Measurements from ENCODE around the gene EHBP1.

The EHBP1 gene

DNA sequence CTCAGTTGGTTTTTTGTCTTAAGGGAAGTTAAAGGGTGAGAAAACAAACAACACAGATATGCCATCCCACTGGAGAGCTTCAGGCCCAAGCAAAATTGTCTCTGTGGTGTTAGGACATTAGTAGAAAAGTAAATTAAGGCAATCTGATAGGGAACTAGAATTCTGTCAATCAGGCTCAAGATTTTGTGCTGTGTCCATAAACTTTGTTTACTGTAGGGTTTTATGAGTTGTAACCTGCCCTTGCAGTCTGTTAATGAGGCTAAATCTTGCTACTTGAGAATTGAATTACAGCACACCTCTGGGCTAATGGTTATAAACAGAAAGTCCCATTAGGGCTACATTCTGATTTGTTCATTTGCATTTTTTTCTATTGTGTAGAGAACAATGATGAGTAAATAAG, 267.1 kb downstream of the EHBP1 start:
- Histone ChIP-seq H3K79me2 (ENCODE audit: control insufficient read depth, insufficient read depth, low read length, poor library complexity) (no peaks in the 10 kb centered on the region), H3K9ac (ENCODE audit: low read length) (no peak overlapping the region), H2AK5ac (ENCODE audit: low read length) (no peak overlapping the region), H3K14ac (ENCODE audit: low read length) (no peak overlapping the region), H3K79me1 (ENCODE audit: low read length) (no peaks in the 10 kb centered on the region), H3K9me3 (ENCODE audit: insufficient read depth, low read depth, low read length) (no peaks in the 10 kb centered on the region), H2AFZ (ENCODE audit: insufficient read depth, low read length, poor library complexity) (no peak overlapping the region), H3K4me1 (ENCODE audit: control insufficient read depth in 1 of 2, insufficient read depth in 2 of 2, low read length in 2 of 2) (no peaks in the 10 kb centered on the region), H3K23ac (ENCODE audit: low read length) (no peak overlapping the region), H2BK5ac (ENCODE audit: low read depth, low read length, poor library complexity) (no peak overlapping the region), H3K36me3 (ENCODE audit: control insufficient read depth in 1 of 2, insufficient read depth in 2 of 2, low read length in 2 of 2) (peaks cover 4 to 5% of the 10 kb centered on the region in 2 experiments), H3K4ac (ENCODE audit: low read depth, low read length) (no peak overlapping the region), H4K91ac (ENCODE audit: low read depth, low read length) (no peak overlapping the region), H4K8ac (ENCODE audit: low read depth, low read length) (no peak overlapping the region), H3K27me3 (ENCODE audit: insufficient read depth, low read length) (no peaks in the 10 kb centered on the region), H2BK12ac (ENCODE audit: low read length) (no peak overlapping the region), H3K4me3 (ENCODE audit: low read depth, low read length) (no peak overlapping the region), H3K27ac (ENCODE audit: low read depth, low read length) (no peak overlapping the region), H3K18ac (ENCODE audit: low read length) (no peak overlapping the region), H3K4me2 (ENCODE audit: low read length) (no peak overlapping the region), H2BK120ac (ENCODE audit: insufficient read depth, low read length, poor library complexity) (no peak overlapping the region), H4K12ac (ENCODE audit: low read depth, low read length) (no peak overlapping the region)
- no peak for DNase-seq

DNA sequence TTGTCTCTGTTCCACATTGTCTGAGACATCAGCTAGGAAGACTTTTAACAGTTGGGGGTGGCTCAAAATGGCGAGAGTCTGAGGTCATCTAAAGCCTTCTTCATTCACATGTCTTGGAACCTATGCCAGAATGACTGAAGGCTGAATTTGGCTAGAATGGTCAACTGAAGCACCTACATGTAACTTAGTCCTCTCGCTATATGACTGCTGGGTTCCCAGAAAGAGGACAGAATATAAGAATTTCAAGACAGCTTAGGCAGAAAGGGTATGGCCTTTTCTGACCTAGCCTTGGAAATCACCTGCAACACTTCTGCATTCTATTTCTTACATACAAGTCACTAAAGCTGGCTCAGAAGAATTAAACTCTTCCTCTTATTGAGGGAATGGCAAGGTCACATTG, 269.5 kb downstream of the EHBP1 start:
- Histone ChIP-seq H3K18ac (ENCODE audit: low read length) (no peak overlapping the region), H2BK120ac (ENCODE audit: insufficient read depth, low read length, poor library complexity) (no peak overlapping the region), H3K27ac (ENCODE audit: low read depth, low read length) (no peak overlapping the region), H2BK12ac (ENCODE audit: low read length) (no peak overlapping the region), H2BK5ac (ENCODE audit: low read depth, low read length, poor library complexity) (no peak overlapping the region), H4K8ac (ENCODE audit: low read depth, low read length) (no peak overlapping the region), H3K4ac (ENCODE audit: low read depth, low read length) (no peak overlapping the region), H4K91ac (ENCODE audit: low read depth, low read length) (no peak overlapping the region), H3K79me1 (ENCODE audit: low read length) (no peaks in the 10 kb centered on the region), H4K12ac (ENCODE audit: low read depth, low read length) (no peak overlapping the region), H3K36me3 (ENCODE audit: control insufficient read depth in 1 of 2, insufficient read depth in 2 of 2, low read length in 2 of 2) (peaks cover 4 to 10% of the 10 kb centered on the region in 2 experiments), H3K4me1 (ENCODE audit: control insufficient read depth in 1 of 2, insufficient read depth in 2 of 2, low read length in 2 of 2) (no peaks in the 10 kb centered on the region), H3K27me3 (ENCODE audit: insufficient read depth, low read length) (no peaks in the 10 kb centered on the region), H3K4me3 (ENCODE audit: low read depth, low read length) (no peak overlapping the region), H3K14ac (ENCODE audit: low read length) (no peak overlapping the region), H2AFZ (ENCODE audit: insufficient read depth, low read length, poor library complexity) (no peak overlapping the region), H3K9ac (ENCODE audit: low read length) (no peak overlapping the region), H3K9me3 (ENCODE audit: insufficient read depth, low read depth, low read length) (no peaks in the 10 kb centered on the region), H2AK5ac (ENCODE audit: low read length) (no peak overlapping the region), H3K4me2 (ENCODE audit: low read length) (no peak overlapping the region), H3K23ac (ENCODE audit: low read length) (no peak overlapping the region), H3K79me2 (ENCODE audit: control insufficient read depth, insufficient read depth, low read length, poor library complexity) (no peaks in the 10 kb centered on the region)
- no peak for DNase-seq
- WGBS (ENCODE audit: extremely low coverage, insufficient coverage, insufficient read length): no CpG with 5 or more reads among the region's 2 CpGs

DNA sequence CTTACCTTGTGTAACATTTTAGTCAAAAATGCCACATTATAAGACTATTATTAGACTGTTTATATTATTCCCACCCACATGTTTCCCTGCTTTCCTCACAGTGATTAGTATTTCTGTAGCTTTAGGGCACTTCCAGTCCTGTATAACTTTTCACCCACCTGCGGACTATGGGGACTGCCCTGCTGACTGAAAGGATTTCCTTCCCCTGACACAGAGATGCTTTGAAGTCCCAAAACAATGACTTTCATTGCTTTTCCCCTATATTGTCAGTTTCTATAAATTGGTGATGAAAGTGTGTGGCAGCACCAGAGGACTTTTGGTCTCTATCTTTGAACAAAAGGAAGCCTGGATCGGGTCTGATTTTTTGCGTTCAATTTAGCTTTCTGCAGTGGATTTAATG, 286.1 kb downstream of the EHBP1 start:
- H3K4me2 ChIP-seq (ENCODE audit: low read length): no peak overlapping the region
- no peak overlapping the region for H3K23ac ChIP-seq (ENCODE audit: low read length)
- H2BK5ac ChIP-seq (ENCODE audit: low read depth, low read length, poor library complexity): no peak overlapping the region
- H4K8ac ChIP-seq (ENCODE audit: low read depth, low read length): no peak overlapping the region
- no peak for DNase-seq
- no peak overlapping the region for H3K9ac ChIP-seq (ENCODE audit: low read length)
- WGBS (ENCODE audit: extremely low coverage, insufficient coverage, insufficient read length): no CpG with 5 or more reads among the region's 3 CpGs
- no peaks in the 10 kb centered on the region for H3K4me1 ChIP-seq (ENCODE audit: control insufficient read depth in 1 of 2, insufficient read depth in 2 of 2, low read length in 2 of 2)
- H3K4ac ChIP-seq (ENCODE audit: low read depth, low read length): no peak overlapping the region
- no peak overlapping the region for H4K91ac ChIP-seq (ENCODE audit: low read depth, low read length)
- no peak overlapping the region for H2BK12ac ChIP-seq (ENCODE audit: low read length)
- H4K12ac ChIP-seq (ENCODE audit: low read depth, low read length): no peak overlapping the region
- peaks cover 5 to 7% of the 10 kb centered on the region in 2 experiments for H3K36me3 ChIP-seq (ENCODE audit: control insufficient read depth in 1 of 2, insufficient read depth in 2 of 2, low read length in 2 of 2)
- H3K27me3 ChIP-seq (ENCODE audit: insufficient read depth, low read length): no peaks in the 10 kb centered on the region
- no peak overlapping the region for H2AK5ac ChIP-seq (ENCODE audit: low read length)
- H3K18ac ChIP-seq (ENCODE audit: low read length): no peak overlapping the region
- no peak overlapping the region for H3K14ac ChIP-seq (ENCODE audit: low read length)
- H3K79me2 ChIP-seq (ENCODE audit: control insufficient read depth, insufficient read depth, low read length, poor library complexity): no peaks in the 10 kb centered on the region
- no peaks in the 10 kb centered on the region for H3K9me3 ChIP-seq (ENCODE audit: insufficient read depth, low read depth, low read length)
- H2BK120ac ChIP-seq (ENCODE audit: insufficient read depth, low read length, poor library complexity): no peak overlapping the region
- H3K79me1 ChIP-seq (ENCODE audit: low read length): no peaks in the 10 kb centered on the region
- H3K27ac ChIP-seq (ENCODE audit: low read depth, low read length): no peak overlapping the region
- H2AFZ ChIP-seq (ENCODE audit: insufficient read depth, low read length, poor library complexity): no peak overlapping the region
- no peak overlapping the region for H3K4me3 ChIP-seq (ENCODE audit: low read depth, low read length)

DNA sequence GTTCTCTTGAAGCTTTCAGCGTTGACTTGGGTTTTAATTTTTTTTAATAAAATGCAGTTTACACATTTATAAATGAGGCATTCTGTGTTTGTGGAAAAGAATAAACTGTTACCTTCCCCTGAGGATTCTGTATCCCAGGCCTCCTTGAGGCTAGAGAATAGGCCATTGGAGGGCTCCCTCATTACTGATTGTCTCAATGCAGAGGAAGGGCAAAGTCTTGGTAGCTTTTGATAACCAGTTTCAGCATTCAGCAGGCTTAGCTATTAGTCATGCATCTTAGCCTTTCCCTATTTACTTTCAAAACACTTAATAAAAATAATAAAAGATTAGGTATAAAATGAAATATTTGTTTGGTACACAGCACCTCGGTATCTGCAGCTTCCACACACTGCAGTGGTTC, 287.0 kb downstream of the EHBP1 start:
- Histone ChIP-seq H3K4ac (ENCODE audit: low read depth, low read length) (no peak overlapping the region), H4K12ac (ENCODE audit: low read depth, low read length) (no peak overlapping the region), H3K4me3 (ENCODE audit: low read depth, low read length) (no peak overlapping the region), H3K9ac (ENCODE audit: low read length) (no peak overlapping the region), H3K27ac (ENCODE audit: low read depth, low read length) (no peak overlapping the region), H3K36me3 (ENCODE audit: control insufficient read depth in 1 of 2, insufficient read depth in 2 of 2, low read length in 2 of 2) (peaks cover 7 to 9% of the 10 kb centered on the region in 2 experiments), H2AK5ac (ENCODE audit: low read length) (no peak overlapping the region), H3K79me2 (ENCODE audit: control insufficient read depth, insufficient read depth, low read length, poor library complexity) (no peaks in the 10 kb centered on the region), H3K79me1 (ENCODE audit: low read length) (no peaks in the 10 kb centered on the region), H2BK5ac (ENCODE audit: low read depth, low read length, poor library complexity) (no peak overlapping the region), H3K14ac (ENCODE audit: low read length) (no peak overlapping the region), H4K91ac (ENCODE audit: low read depth, low read length) (no peak overlapping the region), H2BK12ac (ENCODE audit: low read length) (no peak overlapping the region), H3K9me3 (ENCODE audit: insufficient read depth, low read depth, low read length) (no peaks in the 10 kb centered on the region), H3K4me1 (ENCODE audit: control insufficient read depth in 1 of 2, insufficient read depth in 2 of 2, low read length in 2 of 2) (no peaks in the 10 kb centered on the region), H3K4me2 (ENCODE audit: low read length) (no peak overlapping the region), H2AFZ (ENCODE audit: insufficient read depth, low read length, poor library complexity) (no peak overlapping the region), H3K23ac (ENCODE audit: low read length) (no peak overlapping the region), H3K27me3 (ENCODE audit: insufficient read depth, low read length) (no peaks in the 10 kb centered on the region), H2BK120ac (ENCODE audit: insufficient read depth, low read length, poor library complexity) (no peak overlapping the region), H4K8ac (ENCODE audit: low read depth, low read length) (no peak overlapping the region), H3K18ac (ENCODE audit: low read length) (no peak overlapping the region)
- WGBS (ENCODE audit: extremely low coverage, insufficient coverage, insufficient read length): no CpG with 5 or more reads among the region's 2 CpGs
- DNase-seq: no peak
